SK-N-SH (cell line): Measurements from ENCODE around the gene HERC4. TPM values are rescaled to one million over a fixed set of nuclear protein-coding genes. Genes with fewer than 3 reads are reported as not detected.

Experiments
- CTCF ChIA-PET: fragments of 300-600, 350-600 bp; formaldehyde crosslinking; extraction: SDS; loops from one replicate; lab custom pipeline; 2021; lab: Yijun Ruan, JAX
- POLR2A ChIA-PET: fragments of 350-600 bp; sonication (Branson Sonifier 250); formaldehyde crosslinking; extraction: SDS; loops from one replicate; lab custom pipeline; 2020; ENCODE audit warnings: antibody characterized with exemption, inconsistent platforms; lab: Yijun Ruan, JAX
- DNase-seq: peaks from one replicate; pipeline ENCODE4 v3.0.0; 2012
- H2AFZ ChIP-seq: fragments of 200-600 bp; sonication (generic); 2 replicates; pipeline ENCODE4 v1.8.1; 2016; ENCODE audit warnings: antibody characterized with exemption, mild to moderate bottlenecking, low read depth
- H3F3A ChIP-seq: fragments of 200-600 bp; sonication (generic); replicated peaks from 2 replicates; pipeline ENCODE3; 2016; ENCODE audit warnings: antibody characterized with exemption, mild to moderate bottlenecking; ENCODE audit not compliant: insufficient read depth
- H3K27ac ChIP-seq, 2 experiments: fragments of 200-500 bp in 1 of 2; fragments of 200-600 bp in 1 of 2; sonication (Bioruptor generic) in 1 of 2; sonication (generic), shearing (Covaris generic) in 1 of 2; 2 replicates each; pipeline versions ENCODE4 v1.5.1 to v1.6.1; 2014 to 2016; ENCODE audit warnings: low read depth in 2 of 2, inconsistent platforms in 1 of 2, low read length in 1 of 2, mild to moderate bottlenecking in 1 of 2, mixed read lengths in 1 of 2
- H3K27me3 ChIP-seq: fragments of 200-600 bp; sonication (generic), shearing (Covaris generic); 2 replicates; pipeline ENCODE4 v1.6.1; 2016; ENCODE audit warnings: mixed run types; ENCODE audit not compliant: insufficient read depth
- H3K36me3 ChIP-seq, 2 experiments: fragments of 200-500 bp in 1 of 2; fragments of 200-600 bp in 1 of 2; sonication (Bioruptor generic) in 1 of 2; sonication (generic) in 1 of 2; replicated peaks in 1 of 2; 2 replicates each; pipeline versions ENCODE3 to v1.5.1; 2014 to 2016; ENCODE audit warnings: low read length in 1 of 2, mild to moderate bottlenecking in 1 of 2; ENCODE audit not compliant: insufficient read depth in 2 of 2, control insufficient read depth in 1 of 2
- H3K4me1 ChIP-seq, 2 experiments: fragments of 200-500 bp in 1 of 2; fragments of 200-600 bp in 1 of 2; sonication (Bioruptor generic) in 1 of 2; sonication (generic), shearing (Covaris generic) in 1 of 2; 2 replicates each; pipeline versions ENCODE4 v1.5.1 to v1.6.1; 2014 to 2016; ENCODE audit warnings: low read depth in 1 of 2, low read length in 1 of 2, mixed run types in 1 of 2; ENCODE audit not compliant: insufficient read depth in 2 of 2, control insufficient read depth in 1 of 2
- H3K4me2 ChIP-seq: fragments of 200-600 bp; sonication (generic), shearing (Covaris generic); 2 replicates; pipeline ENCODE4 v1.6.1; 2017; ENCODE audit warnings: mixed run types
- H3K4me3 ChIP-seq, 2 experiments: fragments of 200-500 bp in 1 of 2; fragments of 200-600 bp in 1 of 2; sonication (Bioruptor generic) in 1 of 2; sonication (generic), shearing (Covaris generic) in 1 of 2; 2 replicates each; pipeline versions ENCODE4 v1.5.1 to v1.8.1; 2014 to 2016; ENCODE audit warnings: low read depth in 2 of 2, inconsistent platforms in 1 of 2, low read length in 1 of 2, mild to moderate bottlenecking in 1 of 2, mixed read lengths in 1 of 2, moderate library complexity in 1 of 2
- H3K79me2 ChIP-seq: fragments of 200-600 bp; sonication (generic); 2 replicates; pipeline ENCODE4 v1.8.1; 2017; ENCODE audit warnings: mild to moderate bottlenecking; ENCODE audit not compliant: insufficient read depth
- H3K9ac ChIP-seq: fragments of 200-600 bp; sonication (generic); 2 replicates; pipeline ENCODE4 v1.6.1; 2017; ENCODE audit warnings: mixed run types
- H3K9me2 ChIP-seq: fragments of 200-600 bp; sonication (generic); 2 replicates; pipeline ENCODE4 v1.6.1; 2017; ENCODE audit warnings: mixed run types
- H3K9me3 ChIP-seq: fragments of 200-600 bp; sonication (generic); 2 replicates; pipeline ENCODE4 v1.6.1; 2017; ENCODE audit warnings: mixed run types, mild to moderate bottlenecking, moderate library complexity
- H4K20me1 ChIP-seq: fragments of 200-600 bp; sonication (generic); 2 replicates; pipeline ENCODE4 v1.6.1; 2017; ENCODE audit warnings: mild to moderate bottlenecking, mixed run types; ENCODE audit not compliant: insufficient read depth
- FOXJ3 ChIP-seq: sonication (generic); formaldehyde crosslinking; IDR thresholded peaks from 2 replicates; pipeline ENCODE4 v1.5.1; 2020; ENCODE audit warnings: mild to moderate bottlenecking, missing genetic modification reagents
- FOXM1 ChIP-seq: IDR thresholded peaks from 2 replicates; pipeline ENCODE4 v1.4.0; 2012; ENCODE audit warnings: low read depth, mild to moderate bottlenecking
- JUND ChIP-seq: IDR thresholded peaks from 2 replicates; pipeline ENCODE4 v1.4.0; 2012
- MEF2A ChIP-seq: IDR thresholded peaks from 2 replicates; pipeline ENCODE4 v1.4.0; 2012; ENCODE audit warnings: low read depth, borderline replicate concordance
- MXI1 ChIP-seq: IDR thresholded peaks from 2 replicates; pipeline ENCODE4 v1.6.1; 2012; ENCODE audit warnings: mild to moderate bottlenecking, low read depth, low read length, improper control_type of control experiment
- NFIC ChIP-seq: IDR thresholded peaks from 2 replicates; pipeline ENCODE4 v1.4.0; 2012; ENCODE audit warnings: borderline replicate concordance
- NRF1 ChIP-seq: IDR thresholded peaks from 2 replicates; pipeline ENCODE4 v1.6.1; 2012; ENCODE audit warnings: low read depth, mild to moderate bottlenecking, low read length
- POLR2AphosphoS5 ChIP-seq: IDR thresholded peaks from 2 replicates; pipeline ENCODE4 v1.6.1; 2012; ENCODE audit warnings: low read depth, low read length
- RCOR1 ChIP-seq: fragments of 150-350 bp; IDR thresholded peaks from 2 replicates; pipeline ENCODE4 v1.6.1; 2017; ENCODE audit warnings: antibody characterized with exemption, low read length
- RXRA ChIP-seq: IDR thresholded peaks from 2 replicates; pipeline ENCODE4 v1.4.0; 2012; ENCODE audit warnings: low read depth, mild to moderate bottlenecking, borderline replicate concordance
- SMC3 ChIP-seq: IDR thresholded peaks from 2 replicates; pipeline ENCODE4 v1.6.1; 2012; ENCODE audit warnings: low read depth, low read length, improper control_type of control experiment
- TAF1 ChIP-seq: IDR thresholded peaks from 2 replicates; pipeline ENCODE4 v1.6.1; 2012; ENCODE audit warnings: low read depth, mild to moderate bottlenecking, low read length, moderate library complexity, borderline replicate concordance
- TCF12 ChIP-seq: IDR thresholded peaks from 2 replicates; pipeline ENCODE4 v1.4.0; 2012
- WGBS: methylation state at CpG from one replicate; pipeline ENCODE4 v1.1.6; 2017; ENCODE audit warnings: low lambda C conversion rate; 5-methylcytosine and 5-hydroxymethylcytosine counted together
- polyA plus RNA-seq, 3 experiments: library from polyadenylated mRNA; depleted of rRNA; stranded (reverse); fragments of >200 nt; gene quantifications; 2 replicates each; pipeline ENCODE4 v1.2.3, GENCODE V29; 2012
- TF ChIP-seq, protein P1 (sequence below): IDR thresholded peaks from 2 replicates; pipeline ENCODE4 v1.4.0; 2012; ENCODE audit warnings: low read depth, borderline replicate concordance
- TF ChIP-seq, protein P2 (sequence below): IDR thresholded peaks from 2 replicates; pipeline ENCODE4; 2012
- TF ChIP-seq, protein P3 (sequence below): IDR thresholded peaks from 2 replicates; pipeline ENCODE4 v1.6.1; 2012; ENCODE audit warnings: mild to moderate bottlenecking, low read depth, low read length, moderate library complexity
- TF ChIP-seq, protein P4 (sequence below): fragments of 150-350 bp; IDR thresholded peaks from 2 replicates; pipeline ENCODE4 v1.6.1; 2016; ENCODE audit warnings: mild to moderate bottlenecking, low read depth, low read length
- TF ChIP-seq, protein P5 (sequence below): IDR thresholded peaks from 2 replicates; pipeline ENCODE4 v1.4.0; 2012; ENCODE audit warnings: low read depth, borderline replicate concordance

HERC4 gene
- polyA plus RNA-seq, 1 of the 3 experiments (the other 2 are of a cell fraction): 16.2 TPM

DNA sequence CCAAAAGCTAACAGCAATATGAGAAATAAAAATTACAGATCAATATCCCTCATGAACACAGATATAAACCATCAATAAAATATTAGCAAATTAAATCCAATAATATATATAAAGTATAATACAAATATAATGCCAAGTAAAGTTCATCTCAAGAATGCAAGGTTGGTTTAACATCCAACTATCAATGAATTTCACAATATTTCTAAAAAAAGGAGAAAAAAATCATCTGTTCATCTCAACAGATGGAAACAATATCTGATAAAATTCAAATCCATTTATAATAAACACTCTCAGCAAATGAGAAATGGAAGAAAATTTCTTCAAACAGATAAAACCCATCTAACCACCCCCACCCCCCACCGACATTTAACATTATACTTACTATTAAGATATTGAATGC is 103.8 kb downstream of the HERC4 start:
- H3K9me2 ChIP-seq: 0 out of 2 replicates have a peak, but pooled peaks cover 4% of the 10 kb centered on the region
- CTCF ChIA-PET: no interaction called here
- no peaks in the 10 kb centered on the region for H3F3A ChIP-seq
- peaks cover 31 to 86% of the 10 kb centered on the region in 2 experiments for H3K36me3 ChIP-seq
- no peak for DNase-seq
- H3K27me3 ChIP-seq: no peaks in the 10 kb centered on the region
- no peak overlapping the region for H3K4me2 ChIP-seq
- TF ChIP-seq SMC3 (no peak), MXI1 (no peak), MEF2A (no peak), TAF1 (no peak), FOXM1 (no peak), RCOR1 (no peak), POLR2AphosphoS5 (no peak), FOXJ3 (CRISPR knock-in tag) (no peak), RXRA (no peak), NFIC (no peak), JUND (no peak), NRF1 (no peak), TCF12 (no peak)
- TF ChIP-seq, protein P1, sequence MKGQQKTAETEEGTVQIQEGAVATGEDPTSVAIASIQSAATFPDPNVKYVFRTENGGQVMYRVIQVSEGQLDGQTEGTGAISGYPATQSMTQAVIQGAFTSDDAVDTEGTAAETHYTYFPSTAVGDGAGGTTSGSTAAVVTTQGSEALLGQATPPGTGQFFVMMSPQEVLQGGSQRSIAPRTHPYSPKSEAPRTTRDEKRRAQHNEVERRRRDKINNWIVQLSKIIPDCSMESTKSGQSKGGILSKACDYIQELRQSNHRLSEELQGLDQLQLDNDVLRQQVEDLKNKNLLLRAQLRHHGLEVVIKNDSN: no peak
- TF ChIP-seq, protein P2, sequence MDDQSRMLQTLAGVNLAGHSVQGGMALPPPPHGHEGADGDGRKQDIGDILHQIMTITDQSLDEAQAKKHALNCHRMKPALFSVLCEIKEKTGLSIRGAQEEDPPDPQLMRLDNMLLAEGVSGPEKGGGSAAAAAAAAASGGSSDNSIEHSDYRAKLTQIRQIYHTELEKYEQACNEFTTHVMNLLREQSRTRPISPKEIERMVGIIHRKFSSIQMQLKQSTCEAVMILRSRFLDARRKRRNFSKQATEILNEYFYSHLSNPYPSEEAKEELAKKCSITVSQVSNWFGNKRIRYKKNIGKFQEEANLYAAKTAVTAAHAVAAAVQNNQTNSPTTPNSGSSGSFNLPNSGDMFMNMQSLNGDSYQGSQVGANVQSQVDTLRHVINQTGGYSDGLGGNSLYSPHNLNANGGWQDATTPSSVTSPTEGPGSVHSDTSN: no peak
- TF ChIP-seq, protein P3, sequence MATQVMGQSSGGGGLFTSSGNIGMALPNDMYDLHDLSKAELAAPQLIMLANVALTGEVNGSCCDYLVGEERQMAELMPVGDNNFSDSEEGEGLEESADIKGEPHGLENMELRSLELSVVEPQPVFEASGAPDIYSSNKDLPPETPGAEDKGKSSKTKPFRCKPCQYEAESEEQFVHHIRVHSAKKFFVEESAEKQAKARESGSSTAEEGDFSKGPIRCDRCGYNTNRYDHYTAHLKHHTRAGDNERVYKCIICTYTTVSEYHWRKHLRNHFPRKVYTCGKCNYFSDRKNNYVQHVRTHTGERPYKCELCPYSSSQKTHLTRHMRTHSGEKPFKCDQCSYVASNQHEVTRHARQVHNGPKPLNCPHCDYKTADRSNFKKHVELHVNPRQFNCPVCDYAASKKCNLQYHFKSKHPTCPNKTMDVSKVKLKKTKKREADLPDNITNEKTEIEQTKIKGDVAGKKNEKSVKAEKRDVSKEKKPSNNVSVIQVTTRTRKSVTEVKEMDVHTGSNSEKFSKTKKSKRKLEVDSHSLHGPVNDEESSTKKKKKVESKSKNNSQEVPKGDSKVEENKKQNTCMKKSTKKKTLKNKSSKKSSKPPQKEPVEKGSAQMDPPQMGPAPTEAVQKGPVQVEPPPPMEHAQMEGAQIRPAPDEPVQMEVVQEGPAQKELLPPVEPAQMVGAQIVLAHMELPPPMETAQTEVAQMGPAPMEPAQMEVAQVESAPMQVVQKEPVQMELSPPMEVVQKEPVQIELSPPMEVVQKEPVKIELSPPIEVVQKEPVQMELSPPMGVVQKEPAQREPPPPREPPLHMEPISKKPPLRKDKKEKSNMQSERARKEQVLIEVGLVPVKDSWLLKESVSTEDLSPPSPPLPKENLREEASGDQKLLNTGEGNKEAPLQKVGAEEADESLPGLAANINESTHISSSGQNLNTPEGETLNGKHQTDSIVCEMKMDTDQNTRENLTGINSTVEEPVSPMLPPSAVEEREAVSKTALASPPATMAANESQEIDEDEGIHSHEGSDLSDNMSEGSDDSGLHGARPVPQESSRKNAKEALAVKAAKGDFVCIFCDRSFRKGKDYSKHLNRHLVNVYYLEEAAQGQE: no peak
- TF ChIP-seq, protein P4, sequence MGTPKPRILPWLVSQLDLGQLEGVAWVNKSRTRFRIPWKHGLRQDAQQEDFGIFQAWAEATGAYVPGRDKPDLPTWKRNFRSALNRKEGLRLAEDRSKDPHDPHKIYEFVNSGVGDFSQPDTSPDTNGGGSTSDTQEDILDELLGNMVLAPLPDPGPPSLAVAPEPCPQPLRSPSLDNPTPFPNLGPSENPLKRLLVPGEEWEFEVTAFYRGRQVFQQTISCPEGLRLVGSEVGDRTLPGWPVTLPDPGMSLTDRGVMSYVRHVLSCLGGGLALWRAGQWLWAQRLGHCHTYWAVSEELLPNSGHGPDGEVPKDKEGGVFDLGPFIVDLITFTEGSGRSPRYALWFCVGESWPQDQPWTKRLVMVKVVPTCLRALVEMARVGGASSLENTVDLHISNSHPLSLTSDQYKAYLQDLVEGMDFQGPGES: no peak
- TF ChIP-seq, protein P5, sequence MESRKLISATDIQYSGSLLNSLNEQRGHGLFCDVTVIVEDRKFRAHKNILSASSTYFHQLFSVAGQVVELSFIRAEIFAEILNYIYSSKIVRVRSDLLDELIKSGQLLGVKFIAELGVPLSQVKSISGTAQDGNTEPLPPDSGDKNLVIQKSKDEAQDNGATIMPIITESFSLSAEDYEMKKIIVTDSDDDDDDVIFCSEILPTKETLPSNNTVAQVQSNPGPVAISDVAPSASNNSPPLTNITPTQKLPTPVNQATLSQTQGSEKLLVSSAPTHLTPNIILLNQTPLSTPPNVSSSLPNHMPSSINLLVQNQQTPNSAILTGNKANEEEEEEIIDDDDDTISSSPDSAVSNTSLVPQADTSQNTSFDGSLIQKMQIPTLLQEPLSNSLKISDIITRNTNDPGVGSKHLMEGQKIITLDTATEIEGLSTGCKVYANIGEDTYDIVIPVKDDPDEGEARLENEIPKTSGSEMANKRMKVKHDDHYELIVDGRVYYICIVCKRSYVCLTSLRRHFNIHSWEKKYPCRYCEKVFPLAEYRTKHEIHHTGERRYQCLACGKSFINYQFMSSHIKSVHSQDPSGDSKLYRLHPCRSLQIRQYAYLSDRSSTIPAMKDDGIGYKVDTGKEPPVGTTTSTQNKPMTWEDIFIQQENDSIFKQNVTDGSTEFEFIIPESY: no peak
- 94% methylated on average over 1 of the region's 1 CpG for WGBS
- no peak overlapping the region for H3K27ac ChIP-seq
- H3K4me3 ChIP-seq: no peak overlapping the region
- H3K4me1 ChIP-seq: no peaks in the 10 kb centered on the region
- H3K9ac ChIP-seq: no peak overlapping the region
- peaks cover 13% of the 10 kb centered on the region; the same call in 1 of the 2 replicates for H3K9me3 ChIP-seq
- H2AFZ ChIP-seq: no peak overlapping the region
- H4K20me1 ChIP-seq: no peaks in the 10 kb centered on the region
- POLR2A ChIA-PET: no interaction called here
- peaks cover 30% of the 10 kb centered on the region for H3K79me2 ChIP-seq
